A549 (cell line): ENCODE data around the gene DDIT3. TPM values are rescaled to one million over a fixed set of nuclear protein-coding genes. Genes with fewer than 3 reads are reported as not detected.
"Not testable (repeated sequence)": the region's sequence is repeated elsewhere in the genome, so short reads cannot be mapped to it uniquely, and the experiment has no call there.

Experiments used
- ATAC-seq, 2 experiments: fragments of 200-7000 bp in 1 of 2; fragments of >200 bp in 1 of 2; cut with Nextera tagmentation in 1 of 2; cut with Tn5 transposase in 1 of 2; 3 replicates each; pipeline versions ENCODE4 v1.8.0 to v1.9.1; 2018 to 2020; ENCODE audit warnings: mild to moderate bottlenecking in 1 of 2, moderate library complexity in 1 of 2
- CTCF ChIA-PET: fragments of 300-600 bp; sonication (Branson Sonifier 250); formaldehyde crosslinking; extraction: SDS; loops from one replicate; lab custom pipeline; 2021; ENCODE audit warnings: antibody characterized with exemption, inconsistent platforms; lab: Yijun Ruan, JAX
- POLR2A ChIA-PET: fragments of 350-600 bp; formaldehyde crosslinking; extraction: SDS; loops from one replicate; lab custom pipeline; 2021; ENCODE audit warnings: antibody characterized with exemption, inconsistent platforms; lab: Yijun Ruan, JAX
- DNase-seq, 2 experiments: peaks; one replicate each; pipeline versions ENCODE4 v3.0.0 to v3.0.0-alpha.2; 2011 to 2016; ENCODE audit warnings: low read depth in 1 of 2, low spot score in 1 of 2
- FAIRE-seq: peaks from 2 replicates; lab custom pipeline; 2011; peaks lifted over from hg19 to GRCh38; lab: Jason Lieb, UNC
- H3K27ac ChIP-seq, 2 experiments: fragments of >200 bp; sonication (Bioruptor Twin); formaldehyde crosslinking; 3 replicates each; pipeline ENCODE4 v1.5.1; 2016 to 2017
- H3K4me1 ChIP-seq: fragments of >200 bp; sonication (Bioruptor Twin); formaldehyde crosslinking; 3 replicates; pipeline ENCODE4 v1.6.1; 2016
- H3K4me2 ChIP-seq: fragments of >200 bp; sonication (Bioruptor Twin); formaldehyde crosslinking; 3 replicates; pipeline ENCODE4 v1.6.1; 2016
- H3K4me3 ChIP-seq: fragments of >200 bp; sonication (Bioruptor Twin); formaldehyde crosslinking; 3 replicates; pipeline ENCODE4 v1.5.1; 2016
- H3K9me3 ChIP-seq: fragments of >200 bp; sonication (Bioruptor Twin); formaldehyde crosslinking; 3 replicates; pipeline ENCODE4 v1.6.1; 2016
- CBX8 ChIP-seq: fragments of 200-600 bp; sonication (generic); IDR thresholded peaks from 2 replicates; pipeline ENCODE4 v1.6.1; 2016
- CHD2 ChIP-seq: fragments of 150-350 bp; IDR thresholded peaks from 2 replicates; pipeline ENCODE4 v1.6.1; 2014; ENCODE audit warnings: low read length; ENCODE audit not compliant: partially characterized antibody
- ESRRA ChIP-seq: fragments of 150-350 bp; IDR thresholded peaks from 2 replicates; pipeline ENCODE4 v1.6.1; 2014; ENCODE audit warnings: mild to moderate bottlenecking, low read length, borderline replicate concordance
- FOSB ChIP-seq: fragments of 250-450 bp; sonication (Bioruptor Pico); IDR thresholded peaks from 2 replicates; pipeline ENCODE4 v1.5.0; 2020; ENCODE audit warnings: mild to moderate bottlenecking, moderate library complexity
- HEYL ChIP-seq: fragments of 250-450 bp; sonication (Bioruptor Pico); IDR thresholded peaks from 2 replicates; pipeline ENCODE4 v1.8.0; 2021; ENCODE audit warnings: mild to moderate bottlenecking, moderate library complexity
- HOXB5 ChIP-seq: fragments of 250-450 bp; sonication (Bioruptor Pico); IDR thresholded peaks from 2 replicates; pipeline ENCODE4 v1.5.0; 2020; ENCODE audit warnings: mild to moderate bottlenecking, moderate library complexity
- MAZ ChIP-seq: fragments of 150-350 bp; IDR thresholded peaks from 2 replicates; pipeline ENCODE4 v1.6.1; 2014; ENCODE audit warnings: antibody characterized with exemption, low read depth, low read length, borderline replicate concordance
- NFE2L2 ChIP-seq: fragments of 150-350 bp; conservative IDR thresholded peaks from 2 replicates; pipeline ENCODE4 v1.6.1; 2014; ENCODE audit warnings: low read length
- PHF8 ChIP-seq: fragments of 200-600 bp; sonication (generic); IDR thresholded peaks from 2 replicates; pipeline ENCODE4 v1.6.1; 2016; ENCODE audit warnings: low read depth, mild to moderate bottlenecking, antibody characterized with exemption, moderate library complexity, borderline replicate concordance
- POLR2AphosphoS2 ChIP-seq: conservative IDR thresholded peaks from 2 replicates; pipeline ENCODE4 v1.6.1; 2012; ENCODE audit warnings: low read length, improper control_type of control experiment, inconsistent platforms
- TFCP2L1 ChIP-seq: fragments of 250-450 bp; sonication (Bioruptor Pico); IDR thresholded peaks from 2 replicates; pipeline ENCODE4 v1.5.0; 2021; ENCODE audit warnings: mild to moderate bottlenecking
- TP53 ChIP-seq: fragments of 250-450 bp; sonication (Bioruptor Pico); IDR thresholded peaks from 2 replicates; pipeline ENCODE4 v1.5.0; 2021; ENCODE audit warnings: mild to moderate bottlenecking, moderate library complexity
- WGBS: methylation state at CpG from one replicate; pipeline ENCODE4 v1.1.6; 2017; ENCODE audit errors: missing lambda C conversion rate; 5-methylcytosine and 5-hydroxymethylcytosine counted together
- polyA plus RNA-seq, 4 experiments: library from polyadenylated mRNA; depleted of rRNA in 3 of 4; stranded (reverse); fragments of >200 nt; fragmentation: RNase III in 1 of 4; extraction: RNeasy Plus Mini Kit Qiagen cat#74134 plus additional on column Dnase treatment in 1 of 4; gene quantifications; 2 replicates in 3 of 4; 3 replicates in 1 of 4; pipeline ENCODE4 v1.2.3, GENCODE V29; 2011 to 2017

Gene DDIT3
- polyA plus RNA-seq, 2 of the 4 experiments (the other 2 are of a cell fraction): 16.0 to 93.0 TPM

DNA sequence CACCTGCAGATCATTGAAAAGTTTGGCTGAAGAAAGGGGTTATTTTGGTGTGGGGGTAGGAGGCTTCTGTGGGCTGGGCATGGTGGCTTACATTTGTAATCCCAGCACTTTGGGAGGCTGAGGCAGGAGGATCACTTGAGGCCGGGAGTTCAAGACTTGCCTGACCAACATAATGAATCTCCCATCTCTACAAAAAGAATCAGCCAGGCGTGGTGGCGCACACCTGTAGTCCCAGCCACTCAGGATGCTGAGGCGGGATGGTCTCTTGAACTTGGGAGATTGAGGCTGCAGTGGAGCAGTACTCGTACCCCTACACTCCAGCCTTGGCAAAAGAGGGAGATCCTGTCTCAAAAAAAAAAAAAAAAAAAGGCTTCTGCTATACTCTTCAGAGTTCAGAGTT, 7.0 kb downstream of the DDIT3 start:
- DNase-seq (no peak), FAIRE-seq (no peak), ATAC-seq (no peak)
- Histone ChIP-seq H3K4me3 (no peak overlapping the region), H3K9me3 (no peaks in the 10 kb centered on the region), H3K4me1 (peaks cover 19% of the 10 kb centered on the region), H3K27ac (no peak overlapping the region), H3K4me2 (no peak overlapping the region)
- POLR2A ChIA-PET: no interaction called here
- TF ChIP-seq MAZ (no peak), HOXB5 (CRISPR knock-in tag) (no peak)
- CTCF ChIA-PET: interaction anchor here (1.3 to 1.7 kb wide), 2 partner anchors 51 to 54 kb away, joined by 3 to 6 read pairs; no protein-coding TSS in a partner anchor
- 97% methylated on average over 5 of the region's 5 CpGs for WGBS

DNA sequence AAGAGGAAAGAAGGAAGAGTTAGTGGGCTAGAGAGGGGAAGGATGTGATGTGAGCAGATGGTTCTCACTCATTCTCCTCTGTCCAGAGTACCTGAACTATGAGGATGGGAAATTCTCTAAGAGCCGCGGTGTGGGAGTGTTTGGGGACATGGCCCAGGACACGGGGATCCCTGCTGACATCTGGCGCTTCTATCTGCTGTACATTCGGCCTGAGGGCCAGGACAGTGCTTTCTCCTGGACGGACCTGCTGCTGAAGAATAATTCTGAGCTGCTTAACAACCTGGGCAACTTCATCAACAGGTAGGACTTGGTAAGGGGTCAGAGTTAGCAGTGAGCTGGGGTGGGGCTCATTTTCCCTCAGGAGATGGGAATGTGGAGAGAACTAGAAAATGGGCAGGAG, 7.6 kb downstream of the DDIT3 start:
- 92% methylated on average over 6 of the region's 6 CpGs for WGBS
- ChIA-PET POLR2A (interaction anchor here (0.8 kb wide), 1 partner anchor 8 kb away, joined by 3 read pairs; the partner anchor contains the start of gene DDIT3), CTCF (interaction anchor here (1.3 to 2.1 kb wide), 2 partner anchors 10 to 53 kb away, joined by 3 to 11 read pairs; no protein-coding TSS in a partner anchor)
- H3K9me3 ChIP-seq: no peaks in the 10 kb centered on the region
- peak in 1 of 2 experiments; percentile 5; a peak in 1 of 6 replicates for ATAC-seq
- peaks cover 13% of the 10 kb centered on the region for H3K4me1 ChIP-seq
- no peak for TF ChIP-seq ESRRA
- TF ChIP-seq POLR2AphosphoS2: 0 out of 2 replicates have a peak, but pooled peaks have one; percentile 40
- no peak overlapping the region for H3K4me2 ChIP-seq
- DNase-seq: no peak
- H3K4me3 ChIP-seq: no peak overlapping the region
- H3K27ac ChIP-seq: no peak overlapping the region
- FAIRE-seq: no peak

DNA sequence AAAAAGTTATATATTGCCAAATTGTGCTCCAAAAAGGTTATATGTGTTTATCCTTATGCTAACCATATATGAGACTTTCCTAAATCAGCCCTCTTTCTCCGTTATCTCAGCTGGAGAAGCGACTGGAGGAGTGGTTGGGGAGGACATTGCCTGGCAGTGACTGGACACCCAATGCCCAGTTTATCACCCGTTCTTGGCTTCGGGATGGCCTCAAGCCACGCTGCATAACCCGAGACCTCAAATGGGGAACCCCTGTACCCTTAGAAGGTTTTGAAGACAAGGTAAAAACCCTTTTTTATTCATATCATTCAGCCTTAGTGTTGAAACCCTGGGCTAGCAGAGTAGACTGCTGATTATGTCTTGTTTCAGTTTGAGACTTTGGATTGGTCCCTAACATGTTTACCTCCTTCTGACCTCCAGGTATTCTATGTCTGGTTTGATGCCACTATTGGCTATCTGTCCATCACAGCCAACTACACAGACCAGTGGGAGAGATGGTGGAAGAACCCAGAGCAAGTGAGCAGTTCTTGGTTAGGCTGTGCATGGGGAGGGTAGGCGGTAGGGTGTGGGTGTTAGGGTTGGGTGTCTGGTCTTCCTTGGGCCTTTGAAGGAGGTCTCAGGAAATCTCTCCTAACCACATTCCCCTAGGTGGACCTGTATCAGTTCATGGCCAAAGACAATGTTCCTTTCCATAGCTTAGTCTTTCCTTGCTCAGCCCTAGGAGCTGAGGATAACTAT, 8.6 kb downstream of the DDIT3 start:
- 95% methylated on average over 7 of the region's 7 CpGs for WGBS
- FAIRE-seq (no peak), DNase-seq (no peak), ATAC-seq (no peak)
- Histone ChIP-seq H3K27ac (no peak overlapping the region), H3K4me3 (no peak overlapping the region), H3K4me1 (peaks cover 4% of the 10 kb centered on the region; the same call in 2 of the 3 replicates), H3K9me3 (no peaks in the 10 kb centered on the region), H3K4me2 (no peak overlapping the region)
- POLR2A ChIA-PET: interaction anchor here (0.6 to 1.6 kb wide), 5 partner anchors 7 to 1684 kb away, joined by 3 to 5 read pairs (median 5); partner anchors contain the start of gene DDIT3
- CTCF ChIA-PET: interaction anchor here (0.6 to 2.1 kb wide), 5 partner anchors 9 to 205 kb away, joined by 3 to 11 read pairs (median 3); no protein-coding TSS in a partner anchor
- TF ChIP-seq NFE2L2 (no peak), FOSB (CRISPR knock-in tag) (no peak), POLR2AphosphoS2 (0 out of 2 replicates have a peak, but pooled peaks have one; percentile 53), HEYL (CRISPR knock-in tag) (no peak)

DNA sequence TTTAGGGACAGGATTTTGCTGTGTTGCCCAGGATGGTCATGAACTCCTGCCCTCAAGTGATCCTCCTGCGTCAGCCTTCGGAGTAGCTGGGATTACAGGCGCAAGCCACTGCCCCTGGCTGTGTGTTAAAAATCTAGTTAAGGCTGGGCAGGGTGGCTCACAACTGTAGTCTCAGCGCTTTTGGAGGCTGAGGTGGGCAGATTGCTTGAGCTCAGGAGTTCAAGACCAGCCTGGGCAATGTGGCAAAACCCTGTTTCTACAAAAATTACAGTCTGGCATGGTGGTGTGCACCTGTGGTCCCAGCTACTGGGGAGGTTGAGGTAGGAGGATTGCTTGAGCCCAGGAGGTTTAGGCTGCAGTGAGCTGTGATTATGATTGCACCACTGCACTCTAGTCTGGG, 9.2 kb downstream of the DDIT3 start:
- no peaks in the 10 kb centered on the region for H3K9me3 ChIP-seq
- DNase-seq (no peak), FAIRE-seq (no peak), ATAC-seq (no peak)
- WGBS: 91% methylated on average over 4 of the region's 4 CpGs
- no peaks in the 10 kb centered on the region; the same call in 2 of the 3 replicates for H3K4me1 ChIP-seq
- ChIA-PET POLR2A (interaction anchor here (0.6 to 1.6 kb wide), 4 partner anchors 8 to 1685 kb away, joined by 3 to 5 read pairs (median 5); no protein-coding TSS in a partner anchor), CTCF (interaction anchor here (0.6 to 2.1 kb wide), 5 partner anchors 8 to 72 kb away, joined by 3 to 11 read pairs (median 3); no protein-coding TSS in a partner anchor)
- no peak overlapping the region for H3K4me2 ChIP-seq
- H3K4me3 ChIP-seq: no peak overlapping the region
- no peak overlapping the region for H3K27ac ChIP-seq
- TF ChIP-seq ESRRA (no peak), CBX8 (no peak), CHD2 (no peak), PHF8 (no peak), TP53 (CRISPR knock-in tag) (no peak), TFCP2L1 (CRISPR knock-in tag) (no peak)

DNA sequence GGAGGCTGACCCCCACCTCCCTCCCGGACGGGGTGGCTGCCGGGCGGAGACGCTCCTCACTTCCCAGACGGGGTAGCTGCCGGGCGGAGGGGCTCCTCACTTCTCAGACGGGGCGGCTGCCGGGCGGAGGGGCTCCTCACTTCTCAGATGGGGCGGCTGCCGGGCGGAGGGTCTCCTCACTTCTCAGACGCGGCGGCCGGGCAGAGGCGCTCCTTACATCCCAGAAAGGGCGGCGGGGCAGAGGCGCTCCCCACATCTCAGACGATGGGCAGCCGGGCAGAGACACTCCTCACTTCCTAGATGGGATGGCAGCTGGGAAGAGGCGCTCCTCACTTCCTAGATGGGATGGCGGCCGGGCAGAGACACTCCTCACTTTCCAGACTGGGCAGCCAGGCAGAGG, 12.5 kb downstream of the DDIT3 start:
- DNase-seq, H3K4me2 ChIP-seq, FAIRE-seq, ATAC-seq, H3K9me3 ChIP-seq, H3K4me1 ChIP-seq, POLR2A ChIA-PET, H3K4me3 ChIP-seq, CTCF ChIA-PET, H3K27ac ChIP-seq: not testable (repeated sequence)
- 88% methylated on average over 14 of the region's 28 CpGs for whole genome bisulfite sequencing

DNA sequence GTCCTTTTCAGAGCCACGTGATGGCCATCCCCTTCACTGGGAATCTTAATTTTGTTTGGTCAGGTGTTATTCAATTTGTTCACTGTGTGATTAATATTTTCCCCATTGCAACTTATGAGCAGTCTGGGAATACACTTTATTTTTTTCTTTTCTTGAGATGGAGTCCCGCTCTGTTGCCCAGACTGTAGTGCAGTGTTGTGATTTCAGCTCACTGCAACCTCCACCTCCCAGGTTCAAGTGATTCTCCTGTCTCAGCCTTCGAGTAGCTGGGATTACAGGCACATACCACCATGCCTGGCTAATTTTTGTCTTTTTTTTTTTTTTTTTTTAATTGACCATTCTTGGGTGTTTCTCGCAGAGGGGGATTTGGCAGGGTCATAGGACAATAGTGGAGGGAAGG, 13.8 kb downstream of the DDIT3 start:
- DNase-seq, CTCF ChIA-PET, H3K4me1 ChIP-seq, H3K9me3 ChIP-seq, H3K27ac ChIP-seq, FAIRE-seq, H3K4me3 ChIP-seq, ATAC-seq, H3K4me2 ChIP-seq: not testable (repeated sequence)
- WGBS: 98% methylated on average over 4 of the region's 4 CpGs
- POLR2A ChIA-PET: interaction anchor here (0.7 kb wide), 1 partner anchor 437 kb away, joined by 3 read pairs; no protein-coding TSS in a partner anchor

DNA sequence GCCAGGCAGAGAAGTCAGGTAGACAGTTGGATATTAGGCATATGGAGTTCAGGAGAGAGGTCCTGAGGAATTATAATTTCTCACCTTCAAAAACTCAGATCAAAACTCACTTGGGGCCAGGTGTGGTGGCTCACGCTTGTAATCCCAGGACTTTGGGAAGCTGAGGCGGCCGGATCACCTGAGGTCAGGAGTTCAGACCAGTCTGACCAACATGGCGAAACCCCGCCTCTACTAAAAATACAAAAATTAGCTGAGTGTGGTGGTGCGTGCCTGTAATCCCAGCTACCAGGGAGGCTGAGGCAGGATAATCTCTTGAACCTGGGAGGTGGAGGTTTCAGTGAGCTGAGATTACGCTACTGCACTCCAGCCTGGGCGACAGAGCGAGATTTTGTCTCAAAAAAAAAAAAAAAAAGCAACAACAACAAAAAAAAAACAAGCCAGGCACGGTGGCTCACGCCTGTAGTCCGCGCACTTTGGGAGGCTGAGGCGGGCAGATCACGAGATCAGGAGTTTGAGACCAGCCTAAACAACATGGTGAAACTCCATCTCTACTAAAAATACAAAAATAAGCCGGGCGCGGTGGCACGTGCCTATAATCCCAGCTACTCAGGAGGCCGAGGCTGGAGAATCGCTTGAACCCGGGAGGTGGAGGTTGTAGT, 17.9 kb downstream of the DDIT3 start:
- H3K4me1 ChIP-seq, DNase-seq, H3K4me3 ChIP-seq, H3K9me3 ChIP-seq, ATAC-seq, H3K27ac ChIP-seq, FAIRE-seq, H3K4me2 ChIP-seq: not testable (repeated sequence)
- 96% methylated on average over 22 of the region's 22 CpGs for WGBS
- ChIA-PET CTCF (interaction anchor here (1.3 to 2.4 kb wide), 3 partner anchors 9 to 44 kb away, joined by 4 to 15 read pairs (median 11); no protein-coding TSS in a partner anchor), POLR2A (interaction anchor here (0.7 kb wide), 2 partner anchors 9 to 128 kb away, joined by 5 to 13 read pairs; no protein-coding TSS in a partner anchor)
